K562 (cell line): Measurements from ENCODE around the gene CCL19.

Experiments
- CTCF ChIP-seq, 3 experiments: IDR thresholded peaks in 2 of 3; conservative IDR thresholded peaks in 1 of 3; 2 replicates each; pipeline ENCODE4 v1.5.1; 2011 to 2012; ENCODE audit warnings: low read length in 3 of 3, mild to moderate bottlenecking in 3 of 3, control low read depth in 2 of 3, improper control_type of control experiment in 1 of 3, inconsistent platforms in 1 of 3, low read depth in 1 of 3, mixed read lengths in 1 of 3, moderate library complexity in 1 of 3; ENCODE audit not compliant: insufficient read depth in 2 of 3
- EP300 ChIP-seq: IDR thresholded peaks from 2 replicates; pipeline ENCODE4 v1.6.1; 2012; ENCODE audit warnings: low read length, improper control_type of control experiment
- HMGXB4 ChIP-seq: sonication (generic); formaldehyde crosslinking; IDR thresholded peaks from 2 replicates; pipeline ENCODE4 v1.8.1; 2023; ENCODE audit warnings: mild to moderate bottlenecking, missing genetic modification reagents
- MXI1 ChIP-seq: IDR thresholded peaks from 2 replicates; pipeline ENCODE4 v1.6.1; 2011; ENCODE audit warnings: low read depth, mild to moderate bottlenecking, improper control_type of control experiment, low read length
- POLR2A ChIP-seq: fragments of 450-650 bp; conservative IDR thresholded peaks from 2 replicates; pipeline ENCODE4 v1.6.1; 2016
- RFX5 ChIP-seq: IDR thresholded peaks from 2 replicates; pipeline ENCODE4 v1.6.1; 2011; ENCODE audit warnings: low read depth, mild to moderate bottlenecking, improper control_type of control experiment, low read length
- SETDB1 ChIP-seq: IDR thresholded peaks from one replicate; pipeline ENCODE4 v1.6.1; 2012; ENCODE audit warnings: low read length, control low read depth, inconsistent platforms
- USF2 ChIP-seq: sonication (generic); formaldehyde crosslinking; IDR thresholded peaks from 2 replicates; pipeline ENCODE4 v1.5.0; 2020; ENCODE audit warnings: missing genetic modification reagents
- ZNF830 ChIP-seq: fragments of 250-450 bp; sonication (Bioruptor Pico); IDR thresholded peaks from 2 replicates; pipeline ENCODE4 v1.5.0; 2021; ENCODE audit warnings: mild to moderate bottlenecking

GRCh38 chr9:34663303-34663605, 27.8 kb downstream of the CCL19 start:
- TF ChIP-seq USF2: no peak
- TF ChIP-seq POLR2A: no peak
- no peak for TF ChIP-seq HMGXB4 (CRISPR knock-in tag)
- no peak for TF ChIP-seq CTCF (IDR thresholded peaks at IDR 0.05 in 2 of 3, conservative IDR thresholded peaks at IDR 0.05 in 1 of 3; ENCODE audit: insufficient read depth in 2 of 3, low read depth in 1 of 3, low read length in 3 of 3)
- no peak for TF ChIP-seq EP300
- no peak for TF ChIP-seq MXI1
- no peak for TF ChIP-seq RFX5
- TF ChIP-seq ZNF830 (CRISPR knock-in tag): no peak
- TF ChIP-seq SETDB1: no peak
